HCT116 (cell line): ENCODE data around the gene SEM1. TPM values are rescaled to one million over a fixed set of nuclear protein-coding genes. Genes with fewer than 3 reads are reported as not detected.

Experiments used
- ATAC-seq: fragments of 200-7000 bp; cut with Tn5 transposase; 2 replicates; pipeline ENCODE4 v1.9.1; 2020; ENCODE audit warnings: mild to moderate bottlenecking, moderate library complexity
- BruUV-seq: library from RNA; stranded (reverse); fragments of 400-500 nt; replicated peaks from 2 replicates; lab custom pipeline; 2021; lab: Mats Ljungman, UMichigan
- CTCF ChIA-PET: fragments of 300-600 bp; sonication (Branson Sonifier 250); formaldehyde crosslinking; loops from one replicate; lab custom pipeline; 2021; ENCODE audit warnings: antibody characterized with exemption; lab: Charles Lee
- POLR2A ChIA-PET: fragments of 300-600, 350-600 bp; sonication (Branson Sonifier 250); formaldehyde crosslinking; loops from one replicate; lab custom pipeline; 2021; ENCODE audit warnings: antibody characterized with exemption; lab: Charles Lee
- RAD21 ChIA-PET, 2 experiments: fragments of 300-600 bp; sonication (Branson Sonifier 250); formaldehyde crosslinking; loops; one replicate each; lab custom pipeline; 2023; ENCODE audit warnings: low total read pairs in 2 of 2; ENCODE audit not compliant: uncharacterized antibody in 2 of 2, unreplicated experiment in 2 of 2, low non-redundant PET in 1 of 2; lab: Charles Lee
- DNase-seq: peaks from one replicate; pipeline ENCODE4 v3.0.0-alpha.2; 2010; ENCODE audit warnings: low read depth, low spot score
- H2AFZ ChIP-seq: fragments of 200-600 bp; shearing (Covaris generic), sonication (generic); 2 replicates; pipeline ENCODE4 v1.6.1; 2017; ENCODE audit warnings: low read depth, mixed run types, mixed read lengths, antibody characterized with exemption, low read length; ENCODE audit not compliant: poor library complexity, severe bottlenecking
- H3K27ac ChIP-seq: 2 replicates; pipeline ENCODE4 v1.5.1; 2012; ENCODE audit warnings: low read depth, low read length
- H3K27me3 ChIP-seq: fragments of 200-600 bp; sonication (generic); 2 replicates; pipeline ENCODE4 v1.6.1; 2016; ENCODE audit warnings: mixed run types, low read length, mixed read lengths; ENCODE audit not compliant: insufficient read depth
- H3K36me3 ChIP-seq, 2 experiments: fragments of 200-500 bp in 1 of 2; fragments of 200-600 bp in 1 of 2; sonication (Bioruptor generic) in 1 of 2; sonication (generic) in 1 of 2; 2 replicates each; pipeline versions ENCODE4 v1.5.1 to v1.6.1; 2014 to 2016; ENCODE audit warnings: low read length in 2 of 2, inconsistent platforms in 1 of 2, mixed read lengths in 1 of 2, mixed run types in 1 of 2; ENCODE audit not compliant: insufficient read depth in 2 of 2, control insufficient read depth in 1 of 2
- H3K4me1 ChIP-seq, 2 experiments: fragments of 200-600 bp in 1 of 2; sonication (generic) in 1 of 2; 2 replicates each; pipeline versions ENCODE4 v1.5.1 to v1.6.1; 2012 to 2017; ENCODE audit warnings: low read length in 2 of 2, inconsistent platforms in 1 of 2, mild to moderate bottlenecking in 1 of 2, mixed read lengths in 1 of 2, mixed run types in 1 of 2, moderate library complexity in 1 of 2; ENCODE audit not compliant: insufficient read depth in 2 of 2, control insufficient read depth in 1 of 2
- H3K4me2 ChIP-seq: fragments of 200-600 bp; sonication (generic); 2 replicates; pipeline ENCODE4 v1.6.1; 2017; ENCODE audit warnings: mixed run types, low read length, mixed read lengths
- H3K4me3 ChIP-seq, 2 experiments: fragments of 200-600 bp in 1 of 2; sonication (generic) in 1 of 2; replicated peaks in 1 of 2; 2 replicates each; pipeline ENCODE4 v1.5.1; 2011 to 2016; ENCODE audit warnings: low read length in 2 of 2, control low read depth in 1 of 2, low read depth in 1 of 2, mild to moderate bottlenecking in 1 of 2, mixed read lengths in 1 of 2, mixed run types in 1 of 2
- H3K79me2 ChIP-seq: fragments of 200-600 bp; sonication (generic); 2 replicates; pipeline ENCODE4 v1.6.1; 2017; ENCODE audit warnings: mild to moderate bottlenecking, mixed run types, low read length, moderate library complexity, mixed read lengths; ENCODE audit not compliant: insufficient read depth
- H3K9ac ChIP-seq: fragments of 200-600 bp; sonication (generic); 2 replicates; pipeline ENCODE4 v1.6.1; 2016; ENCODE audit warnings: low read length, mixed read lengths
- H3K9me2 ChIP-seq: fragments of 200-600 bp; sonication (generic), shearing (Covaris generic); 2 replicates; pipeline ENCODE4 v1.6.1; 2017; ENCODE audit warnings: mixed run types, mild to moderate bottlenecking, moderate library complexity; ENCODE audit not compliant: insufficient read depth
- H3K9me3 ChIP-seq, 2 experiments: fragments of 200-500 bp in 1 of 2; fragments of 200-600 bp in 1 of 2; sonication (Bioruptor generic) in 1 of 2; sonication (generic) in 1 of 2; 2 replicates each; pipeline ENCODE4 v1.6.1; 2014 to 2017; ENCODE audit warnings: low read length in 2 of 2, mixed read lengths in 2 of 2, inconsistent platforms in 1 of 2, low read depth in 1 of 2, mild to moderate bottlenecking in 1 of 2, mixed run types in 1 of 2, moderate library complexity in 1 of 2; ENCODE audit not compliant: control insufficient read depth in 1 of 2, insufficient read depth in 1 of 2
- H4K20me1 ChIP-seq: fragments of 200-600 bp; sonication (generic), shearing (Covaris generic); 2 replicates; pipeline ENCODE4 v1.6.1; 2017; ENCODE audit warnings: mixed run types, mild to moderate bottlenecking, moderate library complexity; ENCODE audit not compliant: insufficient read depth
- ATF3 ChIP-seq: IDR thresholded peaks from 2 replicates; pipeline ENCODE4 v1.6.1; 2012
- EGR1 ChIP-seq: IDR thresholded peaks from 2 replicates; pipeline ENCODE4 v1.6.1; 2012; ENCODE audit warnings: low read depth
- ELF1 ChIP-seq: IDR thresholded peaks from 2 replicates; pipeline ENCODE4 v1.6.1; 2012; ENCODE audit warnings: low read depth, borderline replicate concordance
- FOSL1 ChIP-seq: IDR thresholded peaks from 2 replicates; pipeline ENCODE4 v1.6.1; 2012; ENCODE audit warnings: low read depth
- JUND ChIP-seq: IDR thresholded peaks from 2 replicates; pipeline ENCODE4 v1.6.1; 2012
- POLR2A ChIP-seq: IDR thresholded peaks from 2 replicates; pipeline ENCODE4 v1.7.0; 2011; ENCODE audit warnings: borderline replicate concordance; ENCODE audit not compliant: insufficient read depth, insufficient read length; ENCODE audit errors: extremely low read depth
- REST ChIP-seq: IDR thresholded peaks from 2 replicates; pipeline ENCODE4 v1.6.1; 2012; ENCODE audit warnings: low read depth
- YY1 ChIP-seq: IDR thresholded peaks from 2 replicates; pipeline ENCODE4 v1.6.1; 2011; ENCODE audit warnings: low read length, low read depth, moderate library complexity, mild to moderate bottlenecking; ENCODE audit not compliant: insufficient replicate concordance; ENCODE audit errors: extremely low read depth
- ZBTB33 ChIP-seq: IDR thresholded peaks from 2 replicates; pipeline ENCODE4 v1.6.1; 2011; ENCODE audit warnings: mild to moderate bottlenecking, low read length, moderate library complexity; ENCODE audit not compliant: insufficient replicate concordance; ENCODE audit errors: extremely low read depth
- ZFX ChIP-seq: fragments of 450-650 bp; IDR thresholded peaks from 2 replicates; pipeline ENCODE4 v1.6.1; 2017
- ZNF274 ChIP-seq: fragments of 200-500 bp; sonication (Bioruptor generic); IDR thresholded peaks from 2 replicates; pipeline ENCODE4 v1.6.1; 2014; ENCODE audit warnings: mild to moderate bottlenecking, low read depth, low read length, inconsistent platforms
- intact Hi-C: fragments of 100-400 bp; cut with micrococcal nuclease; formaldehyde crosslinking; loops from 2 replicates; pipeline ENCODE4 v1.10.0; 2022
- total RNA-seq: library from RNA; stranded (reverse); gene quantifications from one replicate; pipeline ENCODE4 v1.2.1, GENCODE V29; 2021; ENCODE audit not compliant: unreplicated experiment

The SEM1 gene
- total RNA-seq, 1 experiment from 2014 or later = 45.7 TPM

- H4K20me1 ChIP-seq = no peaks in the 10 kb centered on the region; the same call in 1 of the 2 replicates
- DNase-seq (no peak), ATAC-seq (no peak)
- POLR2A ChIA-PET = no interaction called here
- no TSS peak for BruUV-seq
- RAD21 ChIA-PET = no interaction called here
- H3K9ac ChIP-seq = no peak overlapping the region
- H3K9me2 ChIP-seq = no peaks in the 10 kb centered on the region
- no peak for TF ChIP-seq ELF1
- no peak for TF ChIP-seq YY1
- no peak for TF ChIP-seq JUND
- TF ChIP-seq ZFX = no peak
- TF ChIP-seq ATF3 = no peak
- no peak for TF ChIP-seq EGR1
- no peak for TF ChIP-seq ZNF274
- no peak for TF ChIP-seq REST
- no peak for TF ChIP-seq FOSL1
- TF ChIP-seq ZBTB33 = no peak
- no peak for TF ChIP-seq POLR2A
- H3K27ac ChIP-seq = no peak overlapping the region
- CTCF ChIA-PET = no interaction called here
- H3K4me3 ChIP-seq = no peak overlapping the region
- H2AFZ ChIP-seq = no peak overlapping the region
- no peaks in the 10 kb centered on the region for H3K9me3 ChIP-seq
- no peak overlapping the region for H3K4me2 ChIP-seq
- H3K79me2 ChIP-seq = no peaks in the 10 kb centered on the region; the same call in 1 of the 2 replicates
- 0 out of 4 replicates have a peak, but pooled peaks cover 0 to 3% of the 10 kb centered on the region in 2 experiments for H3K36me3 ChIP-seq
- intact Hi-C loops = no loop called here
- no peaks in the 10 kb centered on the region for H3K4me1 ChIP-seq
- no peaks in the 10 kb centered on the region for H3K27me3 ChIP-seq
These were observed 44.0 kb downstream of the SEM1 start for GRCh38 chr7:96665689-96666088.
